Ovary (tissue), 3 donors: ENCODE results near the gene MCM8.

Experiments used
- CTCF ChIP-seq, 3 donors: fragments of 450-650 bp in 2 of 3; fragments of 200-600 bp in 1 of 3; IDR thresholded peaks; one replicate each; pipeline versions ENCODE4 v1.5.1 to v1.8.0; 2016 to 2022; ENCODE audit warnings: antibody characterized with exemption in 3 of 3, mild to moderate bottlenecking in 1 of 3
- EP300 ChIP-seq: sonication (generic); formaldehyde crosslinking; IDR thresholded peaks from one replicate; pipeline ENCODE4 v1.6.1; 2017; ENCODE audit warnings: antibody characterized with exemption
- POLR2A ChIP-seq: fragments of 450-650 bp; IDR thresholded peaks from one replicate; pipeline ENCODE4 v1.6.1; 2017; ENCODE audit warnings: antibody characterized with exemption, mild to moderate bottlenecking, moderate library complexity
- donor health status: DM: no; HTN: no; CAD: no.

- TF ChIP-seq POLR2A (no peak), CTCF (IDR thresholded peaks at IDR 0.05) (no peak), EP300 (no peak)
These were observed 21.4 kb upstream of the MCM8 start for GRCh38 chr20:5928836-5929715.
